ENCODE results near the gene FOXP1. TPM values are rescaled to one million over a fixed set of nuclear protein-coding genes. Genes with fewer than 3 reads are reported as not detected.

FOXP1 gene
- total RNA-seq, 4 donors from 2014 or later = 86.4 to 107 (median 93.8) TPM

GRCh38 chr3:71488882-71489281, 94.6 kb downstream of the FOXP1 start:
- Histone ChIP-seq H3K36me3 (peaks cover 0 to 34% (median 0%) of the 10 kb centered on the region in 3 donors), H3K4me1 (no peaks in the 10 kb centered on the region), H3K27me3 (no peaks in the 10 kb centered on the region), H3K27ac (no peak overlapping the region), H3K9me3 (peaks cover 0 to 8% (median 0%) of the 10 kb centered on the region in 4 donors), H3K4me3 (no peak overlapping the region)
- DNase-seq (ENCODE audit: low spot score in 2 of 2) = no peak
- TF ChIP-seq EP300 (IDR thresholded peaks at IDR 0.05) = no peak
- no peak for TF ChIP-seq POLR2A (IDR thresholded peaks at IDR 0.05)
- TF ChIP-seq, protein P1, sequence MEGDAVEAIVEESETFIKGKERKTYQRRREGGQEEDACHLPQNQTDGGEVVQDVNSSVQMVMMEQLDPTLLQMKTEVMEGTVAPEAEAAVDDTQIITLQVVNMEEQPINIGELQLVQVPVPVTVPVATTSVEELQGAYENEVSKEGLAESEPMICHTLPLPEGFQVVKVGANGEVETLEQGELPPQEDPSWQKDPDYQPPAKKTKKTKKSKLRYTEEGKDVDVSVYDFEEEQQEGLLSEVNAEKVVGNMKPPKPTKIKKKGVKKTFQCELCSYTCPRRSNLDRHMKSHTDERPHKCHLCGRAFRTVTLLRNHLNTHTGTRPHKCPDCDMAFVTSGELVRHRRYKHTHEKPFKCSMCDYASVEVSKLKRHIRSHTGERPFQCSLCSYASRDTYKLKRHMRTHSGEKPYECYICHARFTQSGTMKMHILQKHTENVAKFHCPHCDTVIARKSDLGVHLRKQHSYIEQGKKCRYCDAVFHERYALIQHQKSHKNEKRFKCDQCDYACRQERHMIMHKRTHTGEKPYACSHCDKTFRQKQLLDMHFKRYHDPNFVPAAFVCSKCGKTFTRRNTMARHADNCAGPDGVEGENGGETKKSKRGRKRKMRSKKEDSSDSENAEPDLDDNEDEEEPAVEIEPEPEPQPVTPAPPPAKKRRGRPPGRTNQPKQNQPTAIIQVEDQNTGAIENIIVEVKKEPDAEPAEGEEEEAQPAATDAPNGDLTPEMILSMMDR (IDR thresholded peaks at IDR 0.05) = no peak
- 88 to 92% methylated on average over 9 of the region's 9 CpGs for WGBS, 2 donors

DNA sequence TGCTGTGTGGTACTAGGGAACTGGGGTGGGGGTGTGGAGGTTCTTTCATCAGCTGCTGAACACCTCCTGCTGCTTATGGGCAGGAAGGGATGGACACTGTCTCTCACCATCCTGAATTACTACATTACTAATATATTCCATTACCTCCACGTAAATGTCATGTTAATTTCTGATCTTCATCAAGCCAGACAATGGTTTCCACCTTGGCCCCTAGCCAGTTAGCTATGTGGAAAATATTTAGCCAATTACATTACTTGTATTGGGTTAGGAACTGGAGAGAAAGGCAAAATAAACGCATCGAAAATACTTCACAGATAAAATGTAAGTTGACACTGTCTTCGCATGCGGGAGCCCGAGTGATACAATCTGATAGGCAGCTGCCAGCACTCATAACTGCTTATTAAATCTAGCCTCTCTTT, 95.1 kb downstream of the FOXP1 start:
- WGBS, 2 donors = 63 to 68% methylated on average over 6 of the region's 6 CpGs
- Histone ChIP-seq H3K36me3 (peaks cover 0 to 34% (median 0%) of the 10 kb centered on the region in 3 donors), H3K4me3 (no peak overlapping the region), H3K27ac (no peak overlapping the region), H3K4me1 (no peaks in the 10 kb centered on the region), H3K27me3 (no peaks in the 10 kb centered on the region), H3K9me3 (peaks cover 0 to 8% (median 0%) of the 10 kb centered on the region in 4 donors)
- TF ChIP-seq, protein P1 (IDR thresholded peaks at IDR 0.05) = no peak
- no peak for TF ChIP-seq POLR2A (IDR thresholded peaks at IDR 0.05)
- TF ChIP-seq EP300 (IDR thresholded peaks at IDR 0.05) = no peak
- no peak for DNase-seq (ENCODE audit: low spot score in 2 of 2)

DNA sequence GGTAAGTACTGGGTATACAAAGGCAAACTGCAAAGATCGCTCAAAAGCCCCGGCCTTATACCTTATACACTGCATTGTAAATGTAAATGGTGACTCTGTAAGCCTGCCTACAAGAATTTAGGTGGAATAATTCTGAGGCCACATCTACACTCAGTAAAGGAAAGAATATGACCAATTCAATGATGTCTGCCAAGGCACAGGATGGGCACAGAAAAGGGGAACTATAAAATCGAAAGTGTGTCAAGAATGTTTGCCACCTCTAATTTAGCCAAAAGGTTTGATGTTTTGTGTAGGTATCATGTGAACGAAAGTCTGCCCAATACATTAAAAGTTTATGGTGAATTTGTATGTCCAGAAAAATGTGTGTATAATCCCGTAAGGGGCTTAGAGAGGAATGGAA, 96.1 kb downstream of the FOXP1 start:
- H3K27ac ChIP-seq = no peak overlapping the region
- WGBS, 2 donors = 81 to 86% methylated on average over 5 of the region's 5 CpGs
- no peaks in the 10 kb centered on the region for H3K27me3 ChIP-seq
- H3K36me3 ChIP-seq = peaks cover 0 to 29% (median 0%) of the 10 kb centered on the region in 3 donors
- TF ChIP-seq, protein P1 (IDR thresholded peaks at IDR 0.05) = no peak
- TF ChIP-seq EP300 (IDR thresholded peaks at IDR 0.05) (no peak), POLR2A (IDR thresholded peaks at IDR 0.05) (no peak)
- no peak for DNase-seq (ENCODE audit: low spot score in 2 of 2)
- H3K4me3 ChIP-seq = no peak overlapping the region
- H3K9me3 ChIP-seq = peaks cover 0 to 8% (median 0%) of the 10 kb centered on the region in 4 donors
- H3K4me1 ChIP-seq = no peaks in the 10 kb centered on the region

- no peak for DNase-seq (ENCODE audit: low spot score in 2 of 2)
- Histone ChIP-seq H3K27me3 (no peaks in the 10 kb centered on the region), H3K4me1 (no peaks in the 10 kb centered on the region), H3K36me3 (peaks cover 0 to 25% (median 0%) of the 10 kb centered on the region in 3 donors), H3K27ac (no peak overlapping the region), H3K9me3 (peaks cover 0 to 8% (median 0%) of the 10 kb centered on the region in 4 donors), H3K4me3 (no peak overlapping the region)
- TF ChIP-seq, protein P1 (IDR thresholded peaks at IDR 0.05) = no peak
- TF ChIP-seq POLR2A (IDR thresholded peaks at IDR 0.05) = no peak
- TF ChIP-seq EP300 (IDR thresholded peaks at IDR 0.05) = no peak
- 86 to 88% methylated on average over 6 of the region's 6 CpGs for WGBS, 2 donors
These were observed 96.7 kb downstream of the FOXP1 start for GRCh38 chr3:71486831-71487230.

GRCh38 chr3:71485896-71486295, 97.6 kb downstream of the FOXP1 start:
- no peak for DNase-seq (ENCODE audit: low spot score in 2 of 2)
- H3K4me1 ChIP-seq = no peaks in the 10 kb centered on the region
- H3K27ac ChIP-seq = no peak overlapping the region
- WGBS, 2 donors = 74 to 82% methylated on average over 1 of the region's 1 CpG
- peaks cover 0 to 15% (median 0%) of the 10 kb centered on the region in 3 donors for H3K36me3 ChIP-seq
- H3K27me3 ChIP-seq = no peaks in the 10 kb centered on the region
- H3K4me3 ChIP-seq = no peak overlapping the region
- TF ChIP-seq POLR2A (IDR thresholded peaks at IDR 0.05) = no peak
- TF ChIP-seq EP300 (IDR thresholded peaks at IDR 0.05) = no peak
- TF ChIP-seq, protein P1 (IDR thresholded peaks at IDR 0.05) = no peak
- peaks cover 0 to 2% (median 0%) of the 10 kb centered on the region in 4 donors for H3K9me3 ChIP-seq
